ENCODE results near the gene MAN1C1. TPM values are rescaled to one million over a fixed set of nuclear protein-coding genes. Genes with fewer than 3 reads are reported as not detected.

The MAN1C1 gene
- total RNA-seq, 1 experiment from 2014 or later = 1.5 TPM

DNA sequence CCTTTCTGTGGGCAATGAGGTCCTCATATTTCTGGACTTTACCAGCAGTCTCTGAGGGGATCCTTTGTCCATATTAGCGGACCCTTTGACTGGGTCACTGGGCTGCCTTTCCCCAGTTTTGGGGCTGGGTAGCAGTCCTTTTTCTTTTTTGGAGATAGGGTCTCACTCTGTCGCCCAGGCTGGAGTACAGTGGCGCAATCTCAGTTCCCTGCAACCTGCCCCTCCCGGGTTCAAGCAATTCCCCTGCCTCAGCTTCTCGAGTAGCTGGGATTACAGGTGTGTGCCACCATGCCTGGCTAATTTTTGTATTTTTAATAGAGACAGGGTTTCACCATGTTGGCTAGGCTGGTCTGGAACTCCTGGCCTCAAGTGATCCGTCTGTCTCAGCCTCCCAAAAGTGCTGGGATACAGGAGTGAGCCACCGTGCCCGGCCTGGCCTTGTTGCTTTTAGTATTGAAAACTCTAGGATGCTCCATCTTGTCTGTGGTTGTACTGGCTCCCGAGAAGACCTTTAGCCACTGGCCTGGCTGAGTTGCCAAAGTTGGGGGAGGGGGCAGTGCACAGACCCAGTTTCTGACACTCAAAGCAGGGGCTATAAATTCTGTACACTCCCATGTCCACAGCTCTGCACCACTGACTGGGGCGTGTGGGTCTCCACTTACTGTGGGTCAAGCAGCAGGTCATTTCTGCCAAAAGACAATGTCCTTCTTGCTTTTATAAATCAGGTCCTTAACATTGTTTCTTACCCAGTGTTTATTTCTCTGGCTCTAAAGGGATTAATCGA is 33.1 kb downstream of the MAN1C1 start:
- no peak for TF ChIP-seq TCF7L2 (IDR thresholded peaks at IDR 0.05; ENCODE audit: low read depth, low read length)
- TF ChIP-seq, protein P1, sequence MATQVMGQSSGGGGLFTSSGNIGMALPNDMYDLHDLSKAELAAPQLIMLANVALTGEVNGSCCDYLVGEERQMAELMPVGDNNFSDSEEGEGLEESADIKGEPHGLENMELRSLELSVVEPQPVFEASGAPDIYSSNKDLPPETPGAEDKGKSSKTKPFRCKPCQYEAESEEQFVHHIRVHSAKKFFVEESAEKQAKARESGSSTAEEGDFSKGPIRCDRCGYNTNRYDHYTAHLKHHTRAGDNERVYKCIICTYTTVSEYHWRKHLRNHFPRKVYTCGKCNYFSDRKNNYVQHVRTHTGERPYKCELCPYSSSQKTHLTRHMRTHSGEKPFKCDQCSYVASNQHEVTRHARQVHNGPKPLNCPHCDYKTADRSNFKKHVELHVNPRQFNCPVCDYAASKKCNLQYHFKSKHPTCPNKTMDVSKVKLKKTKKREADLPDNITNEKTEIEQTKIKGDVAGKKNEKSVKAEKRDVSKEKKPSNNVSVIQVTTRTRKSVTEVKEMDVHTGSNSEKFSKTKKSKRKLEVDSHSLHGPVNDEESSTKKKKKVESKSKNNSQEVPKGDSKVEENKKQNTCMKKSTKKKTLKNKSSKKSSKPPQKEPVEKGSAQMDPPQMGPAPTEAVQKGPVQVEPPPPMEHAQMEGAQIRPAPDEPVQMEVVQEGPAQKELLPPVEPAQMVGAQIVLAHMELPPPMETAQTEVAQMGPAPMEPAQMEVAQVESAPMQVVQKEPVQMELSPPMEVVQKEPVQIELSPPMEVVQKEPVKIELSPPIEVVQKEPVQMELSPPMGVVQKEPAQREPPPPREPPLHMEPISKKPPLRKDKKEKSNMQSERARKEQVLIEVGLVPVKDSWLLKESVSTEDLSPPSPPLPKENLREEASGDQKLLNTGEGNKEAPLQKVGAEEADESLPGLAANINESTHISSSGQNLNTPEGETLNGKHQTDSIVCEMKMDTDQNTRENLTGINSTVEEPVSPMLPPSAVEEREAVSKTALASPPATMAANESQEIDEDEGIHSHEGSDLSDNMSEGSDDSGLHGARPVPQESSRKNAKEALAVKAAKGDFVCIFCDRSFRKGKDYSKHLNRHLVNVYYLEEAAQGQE (IDR thresholded peaks at IDR 0.05; ENCODE audit: insufficient read depth in 1 of 2, low read depth in 2 of 2, low read length in 1 of 2) = no peak
- no peak for TF ChIP-seq SIN3A (IDR thresholded peaks at IDR 0.05; ENCODE audit: borderline replicate concordance, insufficient read depth, low read depth, low read length)
- TF ChIP-seq POLR2AphosphoS5 (IDR thresholded peaks at IDR 0.05; ENCODE audit: low read depth, low read length) = no peak
- TF ChIP-seq CTCF (IDR thresholded peaks at IDR 0.05) = no peak
- intact Hi-C loops (cut with micrococcal nuclease; ENCODE audit: unreplicated experiment) (no loop called here), in situ Hi-C loops (cut with HindIII; ENCODE audit: low pct_unique_long_range_greater_than_20kb, low sequenced_read_pairs) (no loop called here)
- Histone ChIP-seq H3K4me1 (ENCODE audit: control insufficient read depth, insufficient read depth, low read length) (no peaks in the 10 kb centered on the region), H3K27ac (ENCODE audit: low read length) (no peak overlapping the region), H3K27me3 (ENCODE audit: control insufficient read depth, insufficient read depth, low read length) (no peaks in the 10 kb centered on the region; the same call in none of the 2 replicates), H3K4me3 (ENCODE audit: low read depth in 2 of 2, low read length in 2 of 2) (no peak overlapping the region), H3K36me3 (ENCODE audit: control insufficient read depth, insufficient read depth, low read length) (no peaks in the 10 kb centered on the region), H3K9me3 (ENCODE audit: control insufficient read depth, insufficient read depth, low read depth, low read length) (no peaks in the 10 kb centered on the region)
- BruUV-seq (replicated peaks) = no TSS peak
- ChIA-PET CTCF (no interaction called here), POLR2A (no interaction called here)
- no peak for ATAC-seq
- DNase-seq (ENCODE audit: low read depth, low spot score) = no peak

- intact Hi-C loops (cut with micrococcal nuclease; ENCODE audit: unreplicated experiment) (no loop called here), in situ Hi-C loops (cut with HindIII; ENCODE audit: low pct_unique_long_range_greater_than_20kb, low sequenced_read_pairs) (no loop called here)
- no peaks in the 10 kb centered on the region for H3K36me3 ChIP-seq (ENCODE audit: control insufficient read depth, insufficient read depth, low read length)
- H3K9me3 ChIP-seq (ENCODE audit: control insufficient read depth, insufficient read depth, low read depth, low read length) = no peaks in the 10 kb centered on the region
- ATAC-seq (no peak), DNase-seq (ENCODE audit: low read depth, low spot score) (no peak)
- ChIA-PET CTCF (no interaction called here), POLR2A (no interaction called here)
- no peak overlapping the region for H3K4me3 ChIP-seq (ENCODE audit: low read depth in 2 of 2, low read length in 2 of 2)
- H3K27ac ChIP-seq (ENCODE audit: low read length) = no peak overlapping the region
- H3K4me1 ChIP-seq (ENCODE audit: control insufficient read depth, insufficient read depth, low read length) = no peaks in the 10 kb centered on the region
- BruUV-seq (replicated peaks) = no TSS peak
- TF ChIP-seq POLR2AphosphoS5 (IDR thresholded peaks at IDR 0.05; ENCODE audit: low read depth, low read length) (no peak), TCF7L2 (IDR thresholded peaks at IDR 0.05; ENCODE audit: low read depth, low read length) (no peak)
- TF ChIP-seq, protein P1 (IDR thresholded peaks at IDR 0.05; ENCODE audit: insufficient read depth in 1 of 2, low read depth in 2 of 2, low read length in 1 of 2) = no peak
- no peaks in the 10 kb centered on the region; the same call in none of the 2 replicates for H3K27me3 ChIP-seq (ENCODE audit: control insufficient read depth, insufficient read depth, low read length)
Measured at GRCh38 chr1:25650289-25650576, 33.6 kb downstream of the MAN1C1 start.
